Tibial nerve (tissue), 4 donors: ENCODE measurements around the gene TMEM151B.

Source experiments
- EP300 ChIP-seq, 2 donors: sonication (generic); formaldehyde crosslinking; IDR thresholded peaks; one replicate each; pipeline ENCODE4 v1.6.1; 2017; ENCODE audit warnings: antibody characterized with exemption in 2 of 2, mild to moderate bottlenecking in 1 of 2
- TF ChIP-seq, protein P1 (sequence below), 5 experiments: fragments of 200-600 bp in 3 of 5; fragments of 450-650 bp in 2 of 5; sonication (generic) in 3 of 5; IDR thresholded peaks; one replicate each; pipeline ENCODE4 v1.5.1; 2016 to 2019; ENCODE audit warnings: antibody characterized with exemption in 5 of 5, mild to moderate bottlenecking in 3 of 5, moderate library complexity in 2 of 5

GRCh38 chr6:44255871-44256774, 14.1 kb upstream of the TMEM151B start:
- TF ChIP-seq, protein P1, sequence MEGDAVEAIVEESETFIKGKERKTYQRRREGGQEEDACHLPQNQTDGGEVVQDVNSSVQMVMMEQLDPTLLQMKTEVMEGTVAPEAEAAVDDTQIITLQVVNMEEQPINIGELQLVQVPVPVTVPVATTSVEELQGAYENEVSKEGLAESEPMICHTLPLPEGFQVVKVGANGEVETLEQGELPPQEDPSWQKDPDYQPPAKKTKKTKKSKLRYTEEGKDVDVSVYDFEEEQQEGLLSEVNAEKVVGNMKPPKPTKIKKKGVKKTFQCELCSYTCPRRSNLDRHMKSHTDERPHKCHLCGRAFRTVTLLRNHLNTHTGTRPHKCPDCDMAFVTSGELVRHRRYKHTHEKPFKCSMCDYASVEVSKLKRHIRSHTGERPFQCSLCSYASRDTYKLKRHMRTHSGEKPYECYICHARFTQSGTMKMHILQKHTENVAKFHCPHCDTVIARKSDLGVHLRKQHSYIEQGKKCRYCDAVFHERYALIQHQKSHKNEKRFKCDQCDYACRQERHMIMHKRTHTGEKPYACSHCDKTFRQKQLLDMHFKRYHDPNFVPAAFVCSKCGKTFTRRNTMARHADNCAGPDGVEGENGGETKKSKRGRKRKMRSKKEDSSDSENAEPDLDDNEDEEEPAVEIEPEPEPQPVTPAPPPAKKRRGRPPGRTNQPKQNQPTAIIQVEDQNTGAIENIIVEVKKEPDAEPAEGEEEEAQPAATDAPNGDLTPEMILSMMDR (IDR thresholded peaks at IDR 0.05) = no peak
- no peak for TF ChIP-seq EP300 (IDR thresholded peaks at IDR 0.05)
